IPS DF 4.7 (cell line): ENCODE results near the gene ZNF229.
"Not testable (repeated sequence)": the region's sequence is repeated elsewhere in the genome, so short reads cannot be mapped to it uniquely, and the experiment has no call there.

Experiments used
- DNase-seq: peaks from one replicate; pipeline ENCODE4 v3.0.0-alpha.2; 2013; ENCODE audit warnings: low spot score; ENCODE audit errors: extremely low read depth

ZNF229 gene

GRCh38 chr19:44447916-44448674 is at the start of gene ZNF229:
Gene ZNF229 (minus strand): TSS chr19:44448472. CDS start chr19:44442847, 5,625 bp downstream.
- peak; percentile 78 for DNase-seq

DNA sequence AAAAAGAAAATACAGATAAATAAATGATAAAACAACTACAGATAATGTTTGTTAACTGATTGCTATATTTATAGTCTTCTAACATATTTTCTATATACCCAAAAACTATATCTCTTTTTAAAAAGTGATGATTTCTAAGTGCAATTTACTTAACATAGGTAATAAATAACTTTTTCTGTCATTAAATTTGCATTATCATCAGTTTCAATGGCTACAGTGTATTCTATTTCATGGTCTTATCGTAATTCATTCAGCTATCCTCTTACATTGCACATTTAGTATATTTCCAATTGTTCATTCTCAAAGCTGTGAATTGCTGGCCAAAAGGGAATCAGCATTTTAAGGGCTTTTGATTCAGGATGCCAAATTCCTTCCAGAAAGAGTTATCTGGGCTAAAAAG is 48.4 kb upstream of the ZNF229 start:
- no peak for DNase-seq

- no peak for DNase-seq
Measured at GRCh38 chr19:44476559-44477408, 28.5 kb upstream of the ZNF229 start.

DNA sequence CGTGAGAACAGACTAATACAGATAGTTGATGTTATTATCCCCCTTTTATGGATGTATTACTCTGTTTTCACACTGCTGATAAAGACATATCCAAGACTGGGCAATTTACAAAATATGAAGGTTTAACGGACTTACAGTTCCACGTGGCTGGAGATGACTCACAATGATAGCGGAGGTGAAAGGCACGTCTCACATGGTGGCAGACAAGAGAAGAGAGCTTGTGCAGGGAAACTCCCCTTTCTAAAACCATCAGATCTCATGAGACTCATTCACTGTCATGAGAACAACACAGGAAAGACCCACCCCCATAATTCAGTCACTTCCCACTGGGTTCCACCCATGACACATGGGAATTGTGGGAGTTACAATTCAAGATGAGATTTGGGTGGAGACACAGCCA is 20.5 kb upstream of the ZNF229 start:
- DNase-seq, result not testable (repeated sequence)

- not testable (repeated sequence) for DNase-seq
Measured at GRCh38 chr19:44462600-44463286, 14.5 kb upstream of the ZNF229 start.

GRCh38 chr19:44456016-44456415 is 7.7 kb upstream of the ZNF229 start:
- not testable (repeated sequence) for DNase-seq

- DNase-seq, result no peak
Measured at GRCh38 chr19:44455100-44455499, 6.8 kb upstream of the ZNF229 start.

GRCh38 chr19:44452367-44452766 is 4.1 kb upstream of the ZNF229 start:
- DNase-seq, result no peak

GRCh38 chr19:44451687-44452086 is 3.4 kb upstream of the ZNF229 start:
- no peak for DNase-seq

GRCh38 chr19:44438441-44438840 is 9.8 kb downstream of the ZNF229 start:
- no peak for DNase-seq

GRCh38 chr19:44435441-44435840 is 12.8 kb downstream of the ZNF229 start:
- no peak for DNase-seq

GRCh38 chr19:44430956-44431355 is 17.3 kb downstream of the ZNF229 start:
- no peak for DNase-seq

- not testable (repeated sequence) for DNase-seq
Measured at GRCh38 chr19:44415553-44415952, 32.7 kb downstream of the ZNF229 start.

- DNase-seq, result peak; percentile 92
Measured at GRCh38 chr19:44401139-44402115, 46.8 kb downstream of the ZNF229 start, which contains the start of gene ZNF285. Gene ZNF285 (minus strand): TSS chr19:44401608. CDS start chr19:44397213, 4,395 bp downstream.

GRCh38 chr19:44389268-44389667 is 59.0 kb downstream of the ZNF229 start:
- not testable (repeated sequence) for DNase-seq
